Prostate gland (tissue), 2 donors: ENCODE results near the gene PPFIA1.

Experiments used
- CTCF ChIP-seq, 4 experiments: fragments of 200-600 bp in 2 of 4; fragments of 450-650 bp in 2 of 4; sonication (generic) in 2 of 4; IDR thresholded peaks; 1 replicate in 3 of 4; 2 replicates in 1 of 4; pipeline ENCODE4 v1.5.1; 2016 to 2019; ENCODE audit warnings: antibody characterized with exemption in 4 of 4, mild to moderate bottlenecking in 2 of 4, moderate library complexity in 2 of 4
- POLR2A ChIP-seq: fragments of 450-650 bp; IDR thresholded peaks from one replicate; pipeline ENCODE4 v1.6.1; 2016; ENCODE audit warnings: antibody characterized with exemption, mild to moderate bottlenecking
- POLR2AphosphoS5 ChIP-seq: sonication (generic); formaldehyde crosslinking; IDR thresholded peaks from one replicate; pipeline ENCODE4 v1.6.1; 2017; ENCODE audit warnings: antibody characterized with exemption

GRCh38 chr11:70313945-70314344, 43.5 kb downstream of the PPFIA1 start:
- TF ChIP-seq POLR2A = no peak
- no peak for TF ChIP-seq CTCF (IDR thresholded peaks at IDR 0.05)
- no peak for TF ChIP-seq POLR2AphosphoS5
